ENCODE data around the gene ATL3.
"Not testable (repeated sequence)": the region's sequence is repeated elsewhere in the genome, so short reads cannot be mapped to it uniquely, and the experiment has no call there.

The ATL3 gene

DNA sequence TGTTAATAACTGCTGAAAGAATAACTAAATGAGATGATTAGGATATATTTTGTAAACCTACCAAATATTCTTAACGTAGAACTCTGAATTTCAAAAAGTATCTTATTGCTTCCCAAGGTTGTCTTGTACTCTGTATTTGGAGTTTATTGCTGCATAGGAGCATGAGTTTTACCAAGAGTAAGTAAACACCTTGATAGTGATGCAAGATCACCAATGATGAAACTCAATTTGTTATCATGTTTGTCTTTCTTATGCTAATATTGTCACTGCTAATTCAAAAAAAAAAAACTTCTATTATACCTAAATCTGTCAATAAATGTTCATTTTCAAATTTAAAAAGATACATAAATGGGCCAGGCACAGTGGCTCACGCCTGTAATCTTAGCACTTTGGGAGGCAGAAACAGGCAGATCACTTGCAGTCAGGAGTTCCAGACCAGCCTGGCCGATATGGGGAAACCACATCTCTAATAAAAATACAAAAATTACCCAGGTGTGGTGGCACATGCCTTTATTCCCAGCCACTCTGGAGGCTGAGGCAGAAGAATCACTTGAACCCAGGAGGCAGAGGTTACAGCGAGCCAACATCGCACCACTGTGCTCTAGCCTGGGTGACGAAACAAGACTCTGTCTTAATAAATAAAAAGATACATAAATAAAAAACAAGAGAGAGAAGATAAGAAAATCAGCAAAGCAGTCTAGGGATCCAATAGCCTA, 84.6 kb downstream of the ATL3 start:
- no peak for DNase-seq

GRCh38 chr11:63583357-63583677, 87.9 kb downstream of the ATL3 start:
- no peak for DNase-seq

GRCh38 chr11:63581224-63581623, 90.0 kb downstream of the ATL3 start:
- not testable (repeated sequence) for DNase-seq

GRCh38 chr11:63578882-63579281, 92.3 kb downstream of the ATL3 start:
- DNase-seq = not testable (repeated sequence)

DNA sequence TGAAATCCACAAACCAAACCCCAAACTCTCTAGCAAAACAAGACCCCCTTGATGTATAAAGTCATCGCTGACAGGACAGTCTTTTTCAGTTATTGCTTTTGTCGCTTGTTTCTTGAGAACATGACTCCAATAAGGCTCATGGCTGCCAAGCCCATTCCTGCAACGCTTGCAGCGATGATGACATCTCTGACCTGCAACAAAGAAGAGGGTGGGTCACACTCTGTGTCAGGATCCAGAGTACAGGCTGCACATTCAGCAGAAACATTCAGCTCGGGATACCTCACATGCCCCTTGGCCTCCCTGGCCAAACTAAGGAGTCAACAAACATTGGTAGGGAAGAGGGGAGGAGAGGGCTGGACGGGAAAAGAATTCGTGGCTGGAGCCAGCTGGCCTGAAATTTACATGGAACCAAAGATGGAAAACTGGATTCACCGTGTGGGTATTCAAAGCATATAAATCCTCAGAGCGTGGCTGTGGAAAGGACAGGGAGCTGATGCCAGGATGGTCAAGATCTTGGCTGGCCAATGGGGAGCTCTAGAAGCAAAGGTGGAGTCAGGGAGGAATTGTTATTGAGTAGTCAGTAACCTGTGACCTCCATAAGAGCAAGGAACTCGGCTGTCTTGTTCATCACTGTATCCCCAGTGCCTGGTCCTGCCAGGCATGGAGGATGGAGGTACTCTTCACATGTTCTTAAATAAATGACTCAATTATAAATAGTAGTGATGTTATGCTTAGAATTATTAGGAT, 96.1 kb downstream of the ATL3 start:
- no peak for DNase-seq

Measured in activated naive CD4-positive, alpha-beta T cell treated with anti-CD3 and anti-CD28 coated beads, Interleukin-2, amount 50 U/mL, for 16 hours (primary cell).